Measurements from ENCODE around the gene DDX25.

The DDX25 gene

DNA sequence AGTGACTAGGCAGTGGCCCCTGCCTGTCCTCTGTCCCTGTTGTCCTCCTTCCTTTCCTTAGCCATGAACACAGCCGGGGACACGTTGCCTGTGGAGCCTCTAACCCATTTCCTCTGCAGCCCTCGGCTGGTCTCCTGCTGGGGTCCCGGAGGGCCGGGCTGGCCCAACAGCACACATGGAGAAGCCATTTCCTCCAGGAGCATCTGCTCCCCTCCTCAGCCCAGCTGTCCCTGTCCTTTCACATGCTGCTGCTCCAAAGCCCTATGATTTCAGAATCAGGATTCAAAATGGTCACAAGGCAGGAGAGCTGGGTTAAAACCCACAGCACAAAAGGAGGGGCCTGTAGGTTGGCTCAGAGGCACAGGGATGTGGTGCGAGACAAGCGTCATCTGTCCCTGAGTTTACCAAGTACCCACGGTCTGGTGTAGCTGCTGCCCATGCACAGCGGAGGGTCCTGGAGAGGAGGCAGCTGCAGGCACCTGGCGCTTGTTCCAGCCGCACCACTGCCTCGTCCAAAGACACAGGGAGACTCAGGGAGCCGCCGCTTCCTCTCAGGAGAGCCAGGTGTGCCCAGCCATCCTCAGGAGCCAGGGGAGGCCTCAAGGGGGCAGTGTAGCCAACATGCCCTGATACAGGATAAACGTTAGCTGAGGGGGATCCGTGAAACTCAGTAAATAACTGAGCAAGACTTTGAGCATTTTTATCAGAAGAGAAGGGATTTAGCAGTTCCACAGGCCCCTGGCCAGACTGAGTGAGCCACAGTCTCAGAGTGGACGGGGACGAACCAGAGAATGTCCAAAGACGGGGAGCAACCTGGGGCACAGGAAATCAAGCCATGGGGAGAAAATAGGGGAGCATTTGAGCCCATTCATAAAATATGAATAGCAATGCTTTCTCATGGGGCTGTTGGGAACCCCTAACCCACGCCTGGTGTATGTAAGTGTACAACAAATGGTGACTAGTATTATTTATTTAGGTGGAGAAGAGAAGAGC, 37.6 kb downstream of the DDX25 start:
- TF ChIP-seq, protein P1, sequence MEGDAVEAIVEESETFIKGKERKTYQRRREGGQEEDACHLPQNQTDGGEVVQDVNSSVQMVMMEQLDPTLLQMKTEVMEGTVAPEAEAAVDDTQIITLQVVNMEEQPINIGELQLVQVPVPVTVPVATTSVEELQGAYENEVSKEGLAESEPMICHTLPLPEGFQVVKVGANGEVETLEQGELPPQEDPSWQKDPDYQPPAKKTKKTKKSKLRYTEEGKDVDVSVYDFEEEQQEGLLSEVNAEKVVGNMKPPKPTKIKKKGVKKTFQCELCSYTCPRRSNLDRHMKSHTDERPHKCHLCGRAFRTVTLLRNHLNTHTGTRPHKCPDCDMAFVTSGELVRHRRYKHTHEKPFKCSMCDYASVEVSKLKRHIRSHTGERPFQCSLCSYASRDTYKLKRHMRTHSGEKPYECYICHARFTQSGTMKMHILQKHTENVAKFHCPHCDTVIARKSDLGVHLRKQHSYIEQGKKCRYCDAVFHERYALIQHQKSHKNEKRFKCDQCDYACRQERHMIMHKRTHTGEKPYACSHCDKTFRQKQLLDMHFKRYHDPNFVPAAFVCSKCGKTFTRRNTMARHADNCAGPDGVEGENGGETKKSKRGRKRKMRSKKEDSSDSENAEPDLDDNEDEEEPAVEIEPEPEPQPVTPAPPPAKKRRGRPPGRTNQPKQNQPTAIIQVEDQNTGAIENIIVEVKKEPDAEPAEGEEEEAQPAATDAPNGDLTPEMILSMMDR (IDR thresholded peaks at IDR 0.05; ENCODE audit: low read depth, low read length), result peak; percentile 88

DNA sequence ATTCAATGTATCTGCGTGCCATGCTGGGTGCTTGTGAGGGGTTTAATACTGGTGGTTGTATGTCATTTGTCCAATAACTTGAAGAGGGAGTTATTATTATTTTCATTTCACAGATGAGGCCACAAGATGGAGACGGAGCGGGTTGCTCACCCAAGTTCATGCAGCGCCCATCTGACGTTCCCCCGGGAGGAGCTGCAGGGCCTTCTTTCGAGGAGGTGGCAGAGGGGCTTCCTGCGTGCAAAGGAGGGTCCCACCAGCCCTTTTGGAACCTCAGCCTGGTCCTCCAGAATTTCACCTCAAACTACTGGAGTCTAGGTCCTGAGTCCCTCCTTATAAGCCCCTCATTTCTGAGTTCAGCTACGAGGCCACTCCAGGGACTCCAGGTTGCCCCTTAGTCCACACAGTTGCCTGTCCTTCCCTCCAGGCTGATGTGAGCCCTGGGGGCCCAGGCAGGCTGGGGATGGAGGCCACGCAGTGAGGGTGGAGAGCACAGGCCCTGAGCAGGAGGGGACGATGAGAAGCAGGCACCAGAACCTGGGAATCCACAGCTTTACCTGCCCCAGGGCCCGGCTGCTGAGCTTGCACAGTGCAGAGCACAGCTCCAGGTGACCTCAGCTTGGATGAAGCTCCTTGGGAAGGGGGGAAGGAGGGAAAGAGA, 38.6 kb downstream of the DDX25 start:
- Histone ChIP-seq H3K27me3 (no peaks in the 10 kb centered on the region), H3K9me3 (no peaks in the 10 kb centered on the region), H3K4me3 (ENCODE audit: low read depth, low read length) (no peak overlapping the region), H3K36me3 (no peaks in the 10 kb centered on the region), H3K4me1 (peaks cover 4% of the 10 kb centered on the region; the same call in 1 of the 2 replicates)
- TF ChIP-seq, protein P1 (IDR thresholded peaks at IDR 0.05; ENCODE audit: low read depth, low read length), result no peak
- no peak for DNase-seq

More for the DNA sequence above, 37.6 kb downstream of the DDX25 start:
- Histone ChIP-seq H3K27me3 (no peaks in the 10 kb centered on the region), H3K9me3 (no peaks in the 10 kb centered on the region), H3K36me3 (no peaks in the 10 kb centered on the region), H3K4me1 (peaks cover 4% of the 10 kb centered on the region; the same call in 1 of the 2 replicates), H3K4me3 (ENCODE audit: low read depth, low read length) (no peak overlapping the region)
- DNase-seq, result peak; percentile 75

GRCh38 chr11:125943661-125944349, 39.5 kb downstream of the DDX25 start:
- TF ChIP-seq, protein P1 (IDR thresholded peaks at IDR 0.05; ENCODE audit: low read depth, low read length), result no peak
- no peak for DNase-seq
- Histone ChIP-seq H3K9me3 (no peaks in the 10 kb centered on the region), H3K4me3 (ENCODE audit: low read depth, low read length) (no peak overlapping the region), H3K4me1 (peaks cover 4% of the 10 kb centered on the region; the same call in 1 of the 2 replicates), H3K36me3 (peaks cover 6% of the 10 kb centered on the region; the same call in 1 of the 2 replicates), H3K27me3 (no peaks in the 10 kb centered on the region)

DNA sequence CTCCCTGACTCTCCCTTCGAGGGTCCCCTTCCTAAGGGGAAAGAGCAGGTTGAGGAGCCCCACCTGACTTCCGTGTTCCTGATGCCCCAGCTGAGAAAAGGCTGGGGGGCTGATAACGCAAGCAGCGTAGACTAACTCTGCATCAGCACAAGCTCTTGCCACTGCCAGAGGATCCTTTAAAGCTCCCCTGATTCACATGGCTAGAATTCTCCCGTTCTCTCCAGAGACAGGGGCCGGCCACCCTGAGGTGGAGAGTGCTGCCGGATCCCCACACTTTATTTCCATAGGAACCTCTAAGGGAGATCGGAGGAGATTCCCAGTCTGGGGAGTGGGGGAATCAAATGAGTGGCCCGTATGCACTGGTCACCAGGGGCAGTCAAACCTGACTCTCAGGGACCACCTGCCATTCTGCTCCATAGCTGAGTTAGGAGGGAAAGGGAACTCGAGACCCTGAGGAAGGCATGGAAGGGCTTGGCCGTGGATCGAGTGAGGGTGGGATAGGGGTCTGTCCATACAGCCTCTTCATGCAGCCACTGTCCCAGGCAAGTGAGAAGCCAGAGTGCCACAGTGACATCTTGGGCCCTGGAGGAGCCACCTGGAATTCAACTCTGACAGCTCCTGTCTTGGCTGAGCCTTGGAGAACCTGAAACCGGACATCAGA, 40.2 kb downstream of the DDX25 start:
- peaks cover 4% of the 10 kb centered on the region; the same call in 1 of the 2 replicates for H3K4me1 ChIP-seq
- DNase-seq, result no peak
- no peaks in the 10 kb centered on the region for H3K9me3 ChIP-seq
- TF ChIP-seq, protein P1 (IDR thresholded peaks at IDR 0.05; ENCODE audit: low read depth, low read length), result no peak
- peaks cover 6% of the 10 kb centered on the region; the same call in 1 of the 2 replicates for H3K36me3 ChIP-seq
- no peak overlapping the region for H3K4me3 ChIP-seq (ENCODE audit: low read depth, low read length)
- no peaks in the 10 kb centered on the region for H3K27me3 ChIP-seq

DNA sequence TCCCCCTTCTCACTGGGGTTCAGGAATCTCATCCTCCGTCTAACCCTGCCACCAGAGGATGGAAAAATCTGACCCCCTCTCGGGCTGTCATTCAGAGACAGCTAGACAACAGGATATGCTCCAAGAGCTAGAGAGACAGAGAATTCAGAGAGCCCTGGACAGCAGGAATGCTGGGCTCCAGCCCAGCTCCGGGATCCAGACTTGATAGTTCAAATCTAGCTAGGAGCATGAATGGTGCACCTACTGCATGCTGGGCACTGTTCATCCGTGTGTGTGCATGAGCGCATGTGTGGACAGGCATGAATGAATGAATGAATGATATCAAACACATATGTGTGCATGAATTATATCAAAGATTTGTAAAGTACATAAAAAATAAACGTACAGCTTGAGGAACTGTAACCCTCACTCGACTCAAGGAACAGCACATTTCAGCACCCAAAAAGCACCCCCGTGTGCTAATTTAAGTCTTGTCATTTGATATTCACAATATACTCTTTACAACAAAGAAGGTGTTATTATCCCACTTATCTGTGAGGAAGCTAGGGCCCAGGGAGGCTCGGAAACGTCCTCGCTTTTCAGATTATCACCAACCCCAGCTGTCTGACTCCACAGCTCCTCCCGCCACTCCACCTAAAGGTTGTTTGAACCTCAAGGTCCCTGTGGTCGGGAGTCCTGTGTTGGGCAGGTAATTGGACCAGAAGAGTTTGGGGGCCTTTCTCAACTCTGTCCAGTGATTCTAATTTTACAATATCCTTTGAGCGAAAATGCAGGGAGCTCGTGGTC, 40.9 kb downstream of the DDX25 start:
- DNase-seq, result no peak
- no peaks in the 10 kb centered on the region for H3K9me3 ChIP-seq
- H3K4me3 ChIP-seq (ENCODE audit: low read depth, low read length), result no peak overlapping the region

More for the DNA sequence above, 40.9 kb downstream of the DDX25 start:
- Histone ChIP-seq H3K36me3 (peaks cover 6% of the 10 kb centered on the region; the same call in 1 of the 2 replicates), H3K27me3 (no peaks in the 10 kb centered on the region), H3K4me1 (peaks cover 4% of the 10 kb centered on the region; the same call in 1 of the 2 replicates)
- TF ChIP-seq, protein P1 (IDR thresholded peaks at IDR 0.05; ENCODE audit: low read depth, low read length), result no peak
